Natural killer cell treated with Interleukin-12 subunit alpha and Interleukin-12 subunit beta and Interleukin-15 and Interleukin-18, amount 100 ng/mL, for 72 hours (primary cell): Measurements from ENCODE around the gene PLEKHN1. TPM values are rescaled to one million over a fixed set of nuclear protein-coding genes. Genes with fewer than 3 reads are reported as not detected.
"Not testable (repeated sequence)": the region's sequence is repeated elsewhere in the genome, so short reads cannot be mapped to it uniquely, and the experiment has no call there.

ENCODE experiments used
- ATAC-seq, 2 donors: fragments of 150-1000 bp; cut with Tn5 transposase in 1 of 2; sonication (Bioruptor Pico), chemical (Tn5 transposase) in 1 of 2; 2 replicates each; pipeline ENCODE4 v1.10.0; 2021
- DNase-seq: peaks from one replicate; pipeline ENCODE4 v3.0.0; 2022; ENCODE audit warnings: low spot score
- H3K27ac Mint-ChIP-seq, 2 donors: 1 replicate in 1 of 2; 2 replicates in 1 of 2; pipeline ENCODE4 v1.8.0; 2022; ENCODE audit warnings: mixed read lengths in 2 of 2, mild to moderate bottlenecking in 1 of 2, moderate library complexity in 1 of 2
- H3K27me3 Mint-ChIP-seq, 2 donors: 1 replicate in 1 of 2; 2 replicates in 1 of 2; pipeline ENCODE4 v1.8.0; 2022; ENCODE audit warnings: mixed read lengths in 2 of 2
- H3K36me3 Mint-ChIP-seq: one replicate; pipeline ENCODE4 v1.8.0; 2022; ENCODE audit warnings: mixed read lengths
- H3K4me1 Mint-ChIP-seq, 2 donors: 1 replicate in 1 of 2; 2 replicates in 1 of 2; pipeline ENCODE4 v1.8.0; 2022; ENCODE audit warnings: low read depth in 2 of 2, mixed read lengths in 2 of 2, mild to moderate bottlenecking in 1 of 2
- H3K4me3 Mint-ChIP-seq: one replicate; pipeline ENCODE4 v1.8.0; 2022; ENCODE audit warnings: mixed read lengths
- H3K9me3 Mint-ChIP-seq: 2 replicates; pipeline ENCODE4 v1.8.0; 2022; ENCODE audit warnings: mixed read lengths
- total RNA-seq, 2 donors: library from RNA; stranded (reverse); gene quantifications; one replicate each; pipeline ENCODE4 v1.2.3, GENCODE V29; 2022

Gene PLEKHN1
- total RNA-seq, 2 donors from 2014 or later = 1.4 TPM

DNA sequence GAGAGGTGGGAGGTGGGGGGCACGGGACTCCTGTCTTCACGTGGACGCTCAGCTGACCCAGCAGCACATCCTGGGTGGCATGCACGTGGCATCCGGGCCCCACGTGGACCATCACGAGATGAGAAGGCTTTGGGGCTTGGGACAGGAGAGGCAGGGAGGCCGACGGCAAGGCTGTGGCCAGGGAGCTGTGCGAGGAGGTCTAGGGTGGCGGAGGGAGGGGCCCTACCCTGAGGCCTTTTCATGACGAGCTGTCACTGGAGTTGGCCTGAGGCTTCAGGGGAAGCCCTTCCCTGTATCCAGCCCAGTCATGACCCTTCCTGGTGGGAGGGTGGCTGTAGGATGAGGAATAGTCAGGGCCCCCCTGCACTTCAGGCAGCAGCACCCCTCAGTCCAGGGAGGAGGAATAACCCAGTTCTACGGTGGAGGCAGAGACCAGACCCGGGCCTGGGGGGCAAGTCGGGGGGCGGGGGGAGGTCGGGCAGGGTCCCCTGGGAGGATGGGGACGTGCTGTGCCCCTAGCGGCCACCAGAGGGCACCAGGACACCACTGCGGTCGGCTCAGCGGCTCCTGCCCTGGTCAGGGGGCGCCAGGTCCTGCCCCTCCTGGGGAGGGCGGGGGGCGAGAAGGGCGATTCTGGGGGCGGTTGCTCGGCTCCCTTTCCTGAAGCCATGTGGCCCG, 17.7 kb downstream of the PLEKHN1 start:
- Mint-ChIP-seq H3K4me3 (no peak overlapping the region), H3K27me3 (peaks cover 11 to 29% of the 10 kb centered on the region in 2 donors)
- DNase-seq = no peak

DNA sequence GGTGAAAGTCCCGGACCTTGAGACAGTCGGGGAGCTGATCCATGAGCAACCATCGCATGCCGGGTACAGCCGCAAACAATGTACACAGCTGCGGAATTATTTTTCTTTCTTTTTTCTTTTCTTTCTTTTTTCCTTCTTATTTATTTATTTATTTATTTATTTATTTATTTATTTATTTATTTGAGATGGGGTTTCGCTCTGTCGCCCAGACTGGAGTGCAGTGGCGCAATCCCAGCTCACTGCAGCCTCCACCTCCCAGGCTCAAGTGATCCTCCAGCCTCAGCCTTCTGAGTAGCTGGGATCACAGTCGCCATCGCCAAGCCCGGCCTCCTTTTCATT, 18.2 kb downstream of the PLEKHN1 start:
- no peaks in the 10 kb centered on the region for H3K36me3 Mint-ChIP-seq

More for the DNA sequence above, 17.7 kb downstream of the PLEKHN1 start:
- H3K4me1 Mint-ChIP-seq = no peaks in the 10 kb centered on the region
- peak; percentile 62 to 80 for ATAC-seq
- H3K36me3 Mint-ChIP-seq = no peaks in the 10 kb centered on the region
- H3K27ac Mint-ChIP-seq = no peak overlapping the region
- H3K9me3 Mint-ChIP-seq = no peaks in the 10 kb centered on the region

DNA sequence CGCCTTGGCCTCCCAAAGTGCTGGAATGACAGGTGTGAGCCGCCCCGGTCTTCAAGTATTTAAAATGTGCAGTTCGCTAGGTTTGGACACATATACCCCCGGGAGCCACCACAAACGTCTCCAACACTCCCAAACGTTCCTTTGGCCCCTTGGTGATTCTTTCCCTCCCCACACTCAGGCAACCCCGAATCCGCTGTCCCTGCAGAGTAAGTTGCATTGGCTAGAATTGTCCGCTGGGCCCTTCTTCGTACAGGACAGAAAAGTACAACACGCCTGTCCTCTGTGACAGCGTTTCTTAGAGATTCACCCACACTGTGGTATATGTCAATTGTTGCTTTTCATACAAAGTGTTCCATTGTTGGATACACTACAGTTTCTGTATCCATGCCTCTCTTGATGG, 18.8 kb downstream of the PLEKHN1 start:
- Mint-ChIP-seq H3K36me3 (no peaks in the 10 kb centered on the region), H3K27ac (no peak overlapping the region), H3K4me3 (no peak overlapping the region), H3K9me3 (no peaks in the 10 kb centered on the region), H3K4me1 (no peaks in the 10 kb centered on the region), H3K27me3 (peaks cover 14 to 38% of the 10 kb centered on the region in 2 donors)
- DNase-seq = no peak
- no peak for ATAC-seq

More for the DNA sequence above, 18.2 kb downstream of the PLEKHN1 start:
- Mint-ChIP-seq H3K4me3 (no peak overlapping the region), H3K27me3 (peaks cover 14 to 34% of the 10 kb centered on the region in 2 donors), H3K9me3 (no peaks in the 10 kb centered on the region), H3K27ac (no peak overlapping the region), H3K4me1 (no peaks in the 10 kb centered on the region)
- DNase-seq (no peak), ATAC-seq (no peak)

DNA sequence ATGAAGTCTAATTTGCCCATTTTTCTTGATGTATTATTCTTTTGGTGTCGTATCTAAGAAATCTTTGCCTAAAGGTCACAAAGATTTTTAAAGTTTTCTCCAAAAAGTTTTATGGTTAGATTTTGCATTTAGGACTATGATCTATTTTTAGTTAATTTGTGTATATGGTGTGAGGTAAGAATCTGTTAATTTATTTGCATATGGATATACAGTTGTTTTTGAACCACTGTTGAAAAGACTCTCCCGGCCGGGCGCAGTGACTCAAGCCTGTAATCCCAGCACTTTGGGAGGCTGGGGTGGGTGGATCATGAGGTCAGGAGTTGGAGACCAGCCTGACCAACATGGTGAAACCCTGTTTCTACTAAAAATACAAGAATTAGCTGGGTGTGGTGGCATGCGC, 21.8 kb downstream of the PLEKHN1 start:
- H3K27me3 Mint-ChIP-seq = peaks cover 17 to 51% of the 10 kb centered on the region in 2 donors
- H3K4me1 Mint-ChIP-seq = peaks cover 8 to 14% of the 10 kb centered on the region in 2 donors
- not testable (repeated sequence) for H3K27ac Mint-ChIP-seq, H3K4me3 Mint-ChIP-seq, H3K36me3 Mint-ChIP-seq, DNase-seq, H3K9me3 Mint-ChIP-seq, ATAC-seq

DNA sequence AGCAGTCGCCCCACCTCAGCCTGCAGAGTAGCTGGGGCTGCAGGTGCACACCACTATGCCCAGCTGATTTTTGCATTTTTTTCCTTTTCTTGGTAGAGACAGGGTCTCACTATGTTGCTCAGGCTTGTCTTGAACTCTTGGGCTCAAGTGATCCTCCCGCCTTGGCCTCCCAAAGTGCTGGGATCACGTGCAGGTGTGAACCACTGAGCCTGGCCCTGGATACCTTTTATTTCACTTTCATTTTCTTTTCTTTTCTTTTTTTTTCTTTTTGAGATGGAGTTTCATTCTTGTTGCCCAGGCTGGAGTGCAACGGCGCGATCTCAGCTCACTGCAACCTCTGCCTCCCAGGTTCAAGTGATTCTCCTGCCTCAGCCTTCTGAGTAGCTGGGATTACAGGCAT, 25.0 kb downstream of the PLEKHN1 start:
- H3K36me3 Mint-ChIP-seq, H3K9me3 Mint-ChIP-seq, ATAC-seq, DNase-seq, H3K4me3 Mint-ChIP-seq: not testable (repeated sequence)
- Mint-ChIP-seq H3K27ac (peak overlapping the region in 1 of 2 donors; percentile 22), H3K27me3 (peaks cover 23 to 48% of the 10 kb centered on the region in 2 donors), H3K4me1 (peaks cover 11 to 14% of the 10 kb centered on the region in 2 donors)

DNA sequence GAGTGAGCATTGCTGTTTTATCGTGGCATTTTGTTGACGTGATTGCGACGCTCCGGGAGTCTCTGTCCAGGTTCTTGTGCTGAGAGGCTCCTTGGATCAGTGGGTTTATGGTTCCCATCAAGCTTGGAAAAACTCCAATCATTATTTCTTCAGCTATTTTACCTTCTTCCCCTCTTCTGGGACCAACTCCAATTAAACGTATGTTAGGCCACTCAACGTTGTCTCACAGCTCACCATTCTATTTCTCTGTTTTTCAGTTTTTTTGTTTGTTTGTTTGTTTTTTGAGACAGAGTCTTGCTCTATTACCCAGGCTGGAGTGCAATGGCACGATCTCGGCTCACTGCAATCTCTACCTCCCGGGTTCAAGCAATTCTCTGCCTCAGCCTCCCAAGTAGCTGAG, 25.6 kb downstream of the PLEKHN1 start:
- DNase-seq = no peak
- ATAC-seq = no peak
- Mint-ChIP-seq H3K4me3 (no peak overlapping the region), H3K27me3 (peaks cover 23 to 45% of the 10 kb centered on the region in 2 donors), H3K27ac (no peak overlapping the region), H3K9me3 (peaks cover 3% of the 10 kb centered on the region), H3K4me1 (peaks cover 11 to 14% of the 10 kb centered on the region in 2 donors), H3K36me3 (peaks cover 5% of the 10 kb centered on the region)

DNA sequence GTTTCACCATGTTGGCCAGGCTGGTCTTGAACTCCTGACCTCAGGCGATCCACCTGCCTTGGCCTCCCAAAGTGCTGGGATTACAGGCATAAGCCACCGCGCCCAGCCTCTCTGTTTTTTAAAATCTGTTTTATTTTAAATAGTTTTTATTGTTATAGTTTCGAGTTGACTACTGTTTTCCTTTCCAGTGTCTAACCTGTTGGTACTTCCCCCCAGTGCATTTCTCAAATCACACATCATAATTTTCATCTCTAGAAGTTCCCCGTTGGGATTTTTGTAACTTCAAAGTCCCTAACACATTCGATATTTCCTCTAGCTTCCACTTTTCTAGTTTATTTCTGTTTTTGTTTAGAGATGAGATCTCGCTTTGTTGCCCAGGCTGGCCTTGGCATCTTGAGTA, 26.1 kb downstream of the PLEKHN1 start:
- Mint-ChIP-seq H3K4me3 (peak overlapping the region; percentile 33), H3K4me1 (peaks cover 11 to 14% of the 10 kb centered on the region in 2 donors), H3K27ac (peak overlapping the region in 1 of 2 donors; percentile 40), H3K27me3 (peaks cover 25 to 45% of the 10 kb centered on the region in 2 donors), H3K36me3 (peaks cover 5% of the 10 kb centered on the region), H3K9me3 (peaks cover 3% of the 10 kb centered on the region)
- peak in 1 of 2 donors; percentile 43 for ATAC-seq
- DNase-seq = no peak

DNA sequence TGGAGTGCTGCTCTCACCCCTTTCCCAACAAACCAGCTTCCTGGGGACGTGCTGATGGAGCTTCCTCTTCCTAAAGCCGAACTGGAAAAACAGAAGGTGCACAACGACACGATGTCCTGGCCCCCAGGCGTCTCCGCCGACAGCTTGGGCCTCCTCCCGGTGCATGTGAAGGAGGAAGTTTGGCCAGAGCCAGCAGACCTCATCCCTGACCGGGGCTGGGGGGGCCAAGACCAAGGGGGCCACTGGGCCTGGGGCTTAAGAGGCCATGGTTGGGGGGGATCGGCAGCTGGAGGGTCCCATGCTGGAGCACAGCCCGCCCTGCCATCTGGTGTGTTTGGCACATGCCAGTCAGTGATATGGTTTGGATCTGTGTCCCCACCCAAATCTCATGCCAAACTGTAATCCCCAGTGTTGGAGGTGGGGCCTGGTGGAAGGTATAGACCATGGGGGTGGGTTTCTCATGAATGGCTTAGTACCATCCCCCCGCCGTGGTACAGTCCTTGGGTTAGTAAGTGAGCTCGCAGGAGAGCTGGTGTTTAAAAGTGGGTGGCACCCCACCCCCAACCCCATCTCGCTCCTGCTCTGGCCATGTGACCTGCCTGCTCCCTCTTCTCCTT, 27.2 kb downstream of the PLEKHN1 start:
- H3K36me3 Mint-ChIP-seq = peaks cover 5% of the 10 kb centered on the region
- H3K27me3 Mint-ChIP-seq = peaks cover 25 to 42% of the 10 kb centered on the region in 2 donors
- DNase-seq (peak; percentile 54), ATAC-seq (no peak)
- peaks cover 3% of the 10 kb centered on the region for H3K9me3 Mint-ChIP-seq
- peaks cover 11 to 14% of the 10 kb centered on the region in 2 donors for H3K4me1 Mint-ChIP-seq
- H3K4me3 Mint-ChIP-seq = no peak overlapping the region
- no peak overlapping the region for H3K27ac Mint-ChIP-seq

DNA sequence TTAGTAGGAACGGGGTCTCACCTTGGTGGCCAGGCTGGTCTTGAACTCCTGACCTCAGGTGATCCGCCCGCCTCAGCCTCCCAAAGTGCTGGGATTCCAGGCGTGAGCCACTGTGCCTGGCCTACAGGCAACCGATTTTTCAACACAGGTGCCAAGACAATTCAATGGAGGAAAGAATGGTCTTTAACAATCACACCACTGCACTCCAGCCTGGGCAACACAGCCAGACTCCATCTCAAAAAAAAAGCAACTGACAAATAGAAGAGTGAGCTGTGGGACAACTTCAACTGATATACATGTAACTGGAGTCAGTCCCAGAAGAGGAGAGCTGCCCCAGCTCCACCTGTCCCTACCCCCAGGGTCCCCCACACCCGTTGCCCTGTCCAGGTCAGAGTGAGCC, 28.3 kb downstream of the PLEKHN1 start:
- H3K27ac Mint-ChIP-seq = peak overlapping the region in 1 of 2 donors; percentile 40
- H3K4me1 Mint-ChIP-seq = peaks cover 11 to 14% of the 10 kb centered on the region in 2 donors
- DNase-seq = peak; percentile 28
- H3K9me3 Mint-ChIP-seq, ATAC-seq, H3K36me3 Mint-ChIP-seq, H3K4me3 Mint-ChIP-seq: not testable (repeated sequence)
- peaks cover 17 to 32% of the 10 kb centered on the region in 2 donors for H3K27me3 Mint-ChIP-seq

DNA sequence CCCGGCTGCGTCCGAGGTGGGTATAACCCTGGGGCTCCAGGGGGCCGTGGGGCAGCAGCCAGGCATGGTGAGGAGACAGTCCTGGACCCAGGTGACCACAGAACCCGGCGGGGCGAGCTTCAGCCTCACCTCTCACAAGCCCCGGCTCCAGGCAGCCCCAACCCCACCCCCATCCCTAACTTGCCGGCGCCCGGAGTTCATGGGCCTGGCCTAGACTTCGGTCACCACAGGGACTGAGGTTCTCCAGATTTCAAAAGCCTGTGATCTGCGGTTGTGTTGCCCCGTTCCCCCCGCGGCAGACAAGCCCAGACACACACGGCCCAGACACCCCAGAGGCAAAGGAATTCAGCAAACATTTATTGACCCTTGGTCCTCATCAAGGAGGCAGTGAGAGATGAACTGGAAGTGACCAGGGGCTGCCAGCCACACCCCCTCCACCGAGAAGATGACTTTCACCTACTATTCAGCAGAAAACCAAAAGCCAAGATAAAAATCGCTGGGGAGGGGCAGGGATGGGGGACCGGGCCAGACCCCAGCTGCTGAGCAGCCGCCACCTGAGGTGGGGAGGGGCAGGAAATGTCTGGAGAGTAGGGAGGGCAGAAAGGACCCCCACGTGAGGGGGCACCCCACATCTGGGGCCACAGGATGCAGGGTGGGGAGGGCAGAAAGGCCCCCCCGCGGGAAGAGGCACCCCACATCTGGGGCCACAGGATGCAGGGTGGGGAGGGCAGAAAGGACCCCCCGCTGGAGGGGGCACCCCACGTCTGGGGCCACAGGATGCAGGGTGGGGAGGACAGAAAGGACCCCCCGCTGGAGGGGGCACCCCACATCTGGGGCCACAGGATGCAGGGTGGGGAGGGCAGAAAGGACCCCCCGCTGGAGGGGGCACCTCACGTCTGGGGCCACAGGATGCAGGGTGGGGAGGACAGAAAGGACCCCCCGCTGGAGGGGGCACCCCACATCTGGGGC, 29.7 kb downstream of the PLEKHN1 start:
- Mint-ChIP-seq H3K9me3 (peaks cover 3% of the 10 kb centered on the region), H3K27me3 (peaks cover 17 to 29% of the 10 kb centered on the region in 2 donors), H3K4me3 (no peak overlapping the region), H3K27ac (no peak overlapping the region), H3K4me1 (peaks cover 14% of the 10 kb centered on the region in 2 donors), H3K36me3 (peaks cover 5% of the 10 kb centered on the region)
- ATAC-seq (no peak), DNase-seq (peak; percentile 58)

DNA sequence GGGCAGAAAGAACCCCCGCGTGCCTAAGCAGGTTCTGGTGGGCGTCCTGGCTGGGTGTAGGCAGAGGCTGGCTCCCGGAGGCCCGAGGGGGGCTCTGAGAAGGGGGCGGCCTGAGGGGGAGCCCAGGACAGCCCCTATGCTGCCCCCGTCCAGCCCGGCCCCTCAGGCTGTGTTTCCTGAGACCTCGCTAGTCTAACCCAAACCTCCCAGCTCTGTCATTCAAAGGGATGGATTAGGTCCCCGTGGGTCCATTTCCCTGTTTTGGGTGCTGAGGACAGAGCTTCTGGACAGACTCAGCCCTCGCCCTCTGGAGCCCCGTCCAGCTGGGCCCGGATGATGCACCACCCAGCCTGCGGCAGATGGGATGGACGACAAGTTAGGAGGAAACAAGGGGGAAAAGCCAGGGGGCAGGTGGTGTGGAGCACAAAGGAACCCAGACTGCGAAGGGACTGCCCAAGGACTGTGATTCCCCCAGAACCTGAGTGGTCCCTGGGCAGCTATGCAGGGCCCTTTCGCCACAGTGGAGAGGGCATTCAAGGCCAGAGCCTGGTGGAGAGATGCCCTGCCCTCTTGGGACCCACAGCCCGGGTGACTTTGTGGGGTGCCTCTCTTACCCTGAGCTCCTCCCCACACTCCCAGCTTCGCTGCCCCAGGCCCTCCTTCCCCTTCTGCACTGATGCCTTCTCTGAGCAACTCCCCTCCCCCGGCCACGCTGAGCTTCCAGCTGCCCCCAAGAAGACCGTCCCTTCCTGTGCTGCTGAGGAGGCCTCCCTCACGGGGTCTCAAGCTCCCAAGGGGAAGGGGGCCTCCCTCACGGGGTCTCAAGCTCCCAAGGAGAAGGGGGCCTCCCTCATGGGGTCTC, 30.8 kb downstream of the PLEKHN1 start:
- H3K27me3 Mint-ChIP-seq = peaks cover 14 to 24% of the 10 kb centered on the region in 2 donors
- H3K27ac Mint-ChIP-seq = no peak overlapping the region
- peaks cover 9 to 12% of the 10 kb centered on the region in 2 donors for H3K4me1 Mint-ChIP-seq
- peaks cover 5% of the 10 kb centered on the region for H3K36me3 Mint-ChIP-seq
- no peak for ATAC-seq
- no peaks in the 10 kb centered on the region for H3K9me3 Mint-ChIP-seq
- H3K4me3 Mint-ChIP-seq = no peak overlapping the region
- DNase-seq = peak; percentile 62

DNA sequence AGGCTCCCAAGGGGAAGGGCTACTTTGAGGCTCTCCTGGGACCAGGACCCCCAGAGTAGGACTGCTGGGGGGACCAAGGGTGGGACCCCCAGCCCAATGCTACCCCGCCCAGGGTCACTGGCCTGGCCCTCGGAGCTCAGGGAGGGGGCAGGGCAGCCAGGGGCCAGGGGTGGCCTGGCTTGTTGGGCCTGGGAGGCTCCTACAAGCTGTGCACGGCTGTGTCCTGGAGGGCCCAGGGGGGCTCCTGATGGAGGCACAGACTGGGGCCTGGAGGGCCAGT, 31.4 kb downstream of the PLEKHN1 start:
- H3K27ac Mint-ChIP-seq = no peak overlapping the region
- DNase-seq = peak; percentile 56
- H3K36me3 Mint-ChIP-seq = peaks cover under 1% of the 10 kb centered on the region
- H3K9me3 Mint-ChIP-seq = no peaks in the 10 kb centered on the region
- H3K27me3 Mint-ChIP-seq = peaks cover 11 to 18% of the 10 kb centered on the region in 2 donors
- peaks cover 3 to 9% of the 10 kb centered on the region in 2 donors for H3K4me1 Mint-ChIP-seq
- no peak for ATAC-seq
- no peak overlapping the region for H3K4me3 Mint-ChIP-seq
